ENCODE measurements around the gene EDN3. TPM values are rescaled to one million over a fixed set of nuclear protein-coding genes. Genes with fewer than 3 reads are reported as not detected.

Gene EDN3
- polyA plus RNA-seq, 1 donor (not counting 4 experiments of a cell fraction or from before 2014, with no cell fraction given) = not detected

DNA sequence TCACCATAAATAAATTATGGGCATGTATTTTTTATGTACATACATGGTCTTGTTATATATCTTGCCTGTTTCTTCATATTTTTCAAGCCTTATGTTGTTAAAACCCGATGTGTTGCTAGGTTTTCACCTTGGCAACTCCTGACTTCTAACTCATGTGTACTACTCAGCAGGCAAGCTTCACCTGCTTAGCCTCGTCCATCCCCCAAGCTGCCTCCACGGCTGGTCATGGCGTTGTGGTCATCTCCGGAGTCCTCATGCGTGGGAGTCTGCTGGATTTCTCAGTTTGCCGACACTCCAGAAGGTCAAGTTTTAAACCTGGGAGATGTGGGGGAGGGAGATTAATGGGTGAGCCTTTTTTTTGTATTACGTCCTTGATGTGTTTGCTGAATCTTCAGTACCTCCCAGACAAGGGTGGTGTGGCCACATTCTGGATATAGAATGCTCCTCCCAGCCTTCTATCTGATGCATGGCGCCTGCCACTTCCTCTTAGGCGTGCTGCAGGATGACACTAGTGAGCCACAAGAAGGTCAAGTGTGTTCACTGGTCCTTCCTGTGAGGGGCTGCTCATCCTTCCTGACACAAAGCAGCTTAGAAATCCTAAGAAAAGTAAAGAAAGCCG, 26.6 kb upstream of the EDN3 start:
- FAIRE-seq = no peak
- no peak overlapping the region for H3K9ac ChIP-seq (ENCODE audit: control insufficient read depth, extremely low read depth, insufficient read depth, low read length)

DNA sequence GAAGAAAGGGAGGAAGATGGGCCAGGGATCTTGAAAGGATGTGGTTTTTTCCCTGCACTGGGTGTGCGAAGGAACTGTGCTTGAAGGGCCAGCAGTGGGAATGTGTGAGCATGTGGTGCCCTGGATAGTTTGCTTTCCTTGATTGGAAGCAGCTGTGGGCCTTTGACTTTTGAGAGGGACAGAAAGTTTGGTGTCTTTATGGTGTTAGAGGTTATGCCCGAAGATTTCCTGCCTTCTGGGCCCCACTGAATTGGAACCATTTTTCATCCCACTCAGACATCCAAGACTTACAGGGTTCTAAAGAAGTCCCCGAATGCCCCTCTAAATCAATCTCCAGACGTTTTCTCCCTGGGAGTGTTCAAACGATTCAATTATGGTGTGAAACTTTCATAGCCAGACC, 23.5 kb upstream of the EDN3 start:
- DNase-seq (ENCODE audit: low read depth, low spot score) = no peak
- Histone ChIP-seq H3K4me1 (ENCODE audit: control insufficient read depth, extremely low read depth, insufficient read depth, low read length) (no peaks in the 10 kb centered on the region), H3K9me1 (ENCODE audit: control insufficient read depth, extremely low read depth, insufficient read depth, low read length) (no peaks in the 10 kb centered on the region), H3K27ac (ENCODE audit: control insufficient read depth, insufficient read depth, low read length) (no peak overlapping the region), H3K9me3 (ENCODE audit: control insufficient read depth, low read depth, low read length) (no peaks in the 10 kb centered on the region), H3K79me2 (ENCODE audit: control insufficient read depth, insufficient read depth, low read length) (no peaks in the 10 kb centered on the region), H3K4me2 (ENCODE audit: control insufficient read depth, extremely low read depth, insufficient read depth, low read depth, low read length) (no peak overlapping the region), H3K27me3 (ENCODE audit: control insufficient read depth, extremely low read depth, insufficient read depth, low read length) (no peaks in the 10 kb centered on the region), H3K36me3 (ENCODE audit: control insufficient read depth in 2 of 2, extremely low read depth in 1 of 2, insufficient read depth in 2 of 2, low read length in 2 of 2) (no peaks in the 10 kb centered on the region), H2AFZ (ENCODE audit: control insufficient read depth, low read length) (no peak overlapping the region), H3K9ac (ENCODE audit: control insufficient read depth, extremely low read depth, insufficient read depth, low read length) (no peak overlapping the region), H4K20me1 (ENCODE audit: control insufficient read depth, extremely low read depth, insufficient read depth, low read length) (no peaks in the 10 kb centered on the region), H3K4me3 (ENCODE audit: control insufficient read depth in 2 of 3, extremely low read depth in 1 of 3, insufficient read depth in 2 of 3, low read depth in 1 of 3, low read length in 3 of 3) (no peak overlapping the region)
- dilution Hi-C loops (cut with MboI; ENCODE audit: extremely low pct_ligation_motif_present, low sequenced_read_pairs) = no loop called here
- no peak for TF ChIP-seq EZH2 (IDR thresholded peaks at IDR 0.05; ENCODE audit: low read length)
- TF ChIP-seq, protein P1, sequence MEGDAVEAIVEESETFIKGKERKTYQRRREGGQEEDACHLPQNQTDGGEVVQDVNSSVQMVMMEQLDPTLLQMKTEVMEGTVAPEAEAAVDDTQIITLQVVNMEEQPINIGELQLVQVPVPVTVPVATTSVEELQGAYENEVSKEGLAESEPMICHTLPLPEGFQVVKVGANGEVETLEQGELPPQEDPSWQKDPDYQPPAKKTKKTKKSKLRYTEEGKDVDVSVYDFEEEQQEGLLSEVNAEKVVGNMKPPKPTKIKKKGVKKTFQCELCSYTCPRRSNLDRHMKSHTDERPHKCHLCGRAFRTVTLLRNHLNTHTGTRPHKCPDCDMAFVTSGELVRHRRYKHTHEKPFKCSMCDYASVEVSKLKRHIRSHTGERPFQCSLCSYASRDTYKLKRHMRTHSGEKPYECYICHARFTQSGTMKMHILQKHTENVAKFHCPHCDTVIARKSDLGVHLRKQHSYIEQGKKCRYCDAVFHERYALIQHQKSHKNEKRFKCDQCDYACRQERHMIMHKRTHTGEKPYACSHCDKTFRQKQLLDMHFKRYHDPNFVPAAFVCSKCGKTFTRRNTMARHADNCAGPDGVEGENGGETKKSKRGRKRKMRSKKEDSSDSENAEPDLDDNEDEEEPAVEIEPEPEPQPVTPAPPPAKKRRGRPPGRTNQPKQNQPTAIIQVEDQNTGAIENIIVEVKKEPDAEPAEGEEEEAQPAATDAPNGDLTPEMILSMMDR (optimal IDR thresholded peaks at IDR 0.05 in 1 of 3, IDR thresholded peaks at IDR 0.05 in 1 of 3, conservative IDR thresholded peaks at IDR 0.05 in 1 of 3; ENCODE audit: extremely low read depth in 1 of 3, insufficient read depth in 2 of 3, low read length in 3 of 3) = no peak
- no peak for FAIRE-seq

More for the DNA sequence above, 26.6 kb upstream of the EDN3 start:
- no peak overlapping the region for H3K4me2 ChIP-seq (ENCODE audit: control insufficient read depth, extremely low read depth, insufficient read depth, low read depth, low read length)
- no peak overlapping the region for H2AFZ ChIP-seq (ENCODE audit: control insufficient read depth, low read length)
- no peak overlapping the region for H3K27ac ChIP-seq (ENCODE audit: control insufficient read depth, insufficient read depth, low read length)
- no peak overlapping the region for H3K4me3 ChIP-seq (ENCODE audit: control insufficient read depth in 2 of 3, extremely low read depth in 1 of 3, insufficient read depth in 2 of 3, low read depth in 1 of 3, low read length in 3 of 3)
- no peaks in the 10 kb centered on the region for H3K79me2 ChIP-seq (ENCODE audit: control insufficient read depth, insufficient read depth, low read length)
- H3K27me3 ChIP-seq (ENCODE audit: control insufficient read depth, extremely low read depth, insufficient read depth, low read length) = no peaks in the 10 kb centered on the region
- no peaks in the 10 kb centered on the region for H3K9me3 ChIP-seq (ENCODE audit: control insufficient read depth, low read depth, low read length)
- H3K4me1 ChIP-seq (ENCODE audit: control insufficient read depth, extremely low read depth, insufficient read depth, low read length) = no peaks in the 10 kb centered on the region
- dilution Hi-C loops (cut with MboI; ENCODE audit: extremely low pct_ligation_motif_present, low sequenced_read_pairs) = no loop called here
- TF ChIP-seq, protein P1 (optimal IDR thresholded peaks at IDR 0.05 in 1 of 3, IDR thresholded peaks at IDR 0.05 in 1 of 3, conservative IDR thresholded peaks at IDR 0.05 in 1 of 3; ENCODE audit: extremely low read depth in 1 of 3, insufficient read depth in 2 of 3, low read length in 3 of 3) = no peak
- TF ChIP-seq EZH2 (IDR thresholded peaks at IDR 0.05; ENCODE audit: low read length) = no peak
- DNase-seq (ENCODE audit: low read depth, low spot score) = no peak
- no peaks in the 10 kb centered on the region for H4K20me1 ChIP-seq (ENCODE audit: control insufficient read depth, extremely low read depth, insufficient read depth, low read length)
- H3K9me1 ChIP-seq (ENCODE audit: control insufficient read depth, extremely low read depth, insufficient read depth, low read length) = no peaks in the 10 kb centered on the region
- no peaks in the 10 kb centered on the region for H3K36me3 ChIP-seq (ENCODE audit: control insufficient read depth in 2 of 2, extremely low read depth in 1 of 2, insufficient read depth in 2 of 2, low read length in 2 of 2)

Measured in keratinocyte (primary cell).